GM18951 (cell line): ENCODE data around the gene ABI2.
"Not testable (repeated sequence)": the region's sequence is repeated elsewhere in the genome, so short reads cannot be mapped to it uniquely, and the experiment has no call there.

ENCODE experiments used
- POLR2A ChIP-seq: IDR thresholded peaks from 4 replicates; pipeline ENCODE4 v1.6.1; 2011; ENCODE audit warnings: mild to moderate bottlenecking; ENCODE audit not compliant: insufficient read length, insufficient read depth; ENCODE audit errors: extremely low read depth
- in situ Hi-C: fragments of 300-500 bp; cut with MboI; formaldehyde crosslinking; loops from one replicate; pipeline ENCODE4 v1.12.0; 2022; ENCODE audit warnings: low sequenced_read_pairs, mixed read lengths, inconsistent platforms; ENCODE audit not compliant: unreplicated experiment

ABI2 gene

DNA sequence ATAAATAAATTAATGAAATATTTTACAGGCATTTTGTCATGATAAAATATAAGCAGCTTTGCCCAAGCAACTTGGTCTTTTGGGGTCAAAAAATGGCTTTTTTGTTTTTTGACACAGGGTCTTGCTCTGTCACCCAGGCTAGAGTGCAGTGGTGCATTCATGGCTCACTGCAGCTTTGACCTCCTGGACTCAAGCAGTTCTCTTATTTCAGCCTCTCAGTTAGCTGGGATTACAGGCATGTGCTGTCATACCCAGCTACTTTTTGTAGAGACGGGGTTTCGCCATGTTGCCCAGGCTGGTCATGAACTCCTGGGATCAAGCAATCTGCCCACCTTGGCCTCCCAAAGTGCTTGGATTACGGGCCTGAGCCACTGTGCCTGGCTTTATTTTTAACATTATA, 51.0 kb downstream of the ABI2 start:
- in situ Hi-C loops, result no loop called here
- TF ChIP-seq POLR2A, result no peak

DNA sequence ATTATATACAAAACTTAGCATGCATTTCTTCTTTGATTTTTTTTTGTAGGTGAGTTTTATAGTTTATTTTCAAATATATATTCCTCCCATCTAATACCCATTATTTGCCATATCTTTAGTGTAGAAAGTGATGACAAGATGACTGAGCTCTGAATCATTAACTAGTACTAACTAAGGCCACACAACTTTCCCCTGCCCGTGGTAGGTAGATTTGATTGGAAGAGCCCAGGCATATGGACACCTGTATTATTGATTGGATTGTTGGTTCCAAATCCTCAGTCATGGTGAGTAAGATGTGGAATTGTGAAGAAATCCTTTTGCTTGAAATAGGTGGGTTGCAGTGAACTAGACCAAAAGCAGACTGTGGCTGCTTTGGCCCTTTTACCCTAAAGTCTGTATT, 54.8 kb downstream of the ABI2 start:
- no peak for TF ChIP-seq POLR2A
- in situ Hi-C loops, result no loop called here

DNA sequence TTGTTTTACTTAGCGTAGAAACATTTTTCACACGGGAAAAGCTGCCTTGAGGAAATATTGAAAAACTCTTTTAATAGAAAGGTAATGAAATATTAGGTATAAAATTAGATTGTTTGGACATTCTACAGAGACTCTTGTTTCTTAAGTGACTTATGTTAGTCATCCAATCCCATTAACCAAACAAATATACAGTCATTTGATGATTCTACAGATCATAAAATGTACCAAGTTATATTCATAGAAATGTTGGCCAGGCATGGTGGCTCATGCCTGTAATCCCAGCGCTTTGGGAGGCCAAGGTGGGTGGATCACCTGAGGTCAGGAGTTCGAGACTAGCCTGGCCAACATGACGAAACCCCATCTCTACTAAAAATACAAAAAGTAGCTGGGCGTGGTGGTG, 60.0 kb downstream of the ABI2 start:
- in situ Hi-C loops, result not testable (repeated sequence)

DNA sequence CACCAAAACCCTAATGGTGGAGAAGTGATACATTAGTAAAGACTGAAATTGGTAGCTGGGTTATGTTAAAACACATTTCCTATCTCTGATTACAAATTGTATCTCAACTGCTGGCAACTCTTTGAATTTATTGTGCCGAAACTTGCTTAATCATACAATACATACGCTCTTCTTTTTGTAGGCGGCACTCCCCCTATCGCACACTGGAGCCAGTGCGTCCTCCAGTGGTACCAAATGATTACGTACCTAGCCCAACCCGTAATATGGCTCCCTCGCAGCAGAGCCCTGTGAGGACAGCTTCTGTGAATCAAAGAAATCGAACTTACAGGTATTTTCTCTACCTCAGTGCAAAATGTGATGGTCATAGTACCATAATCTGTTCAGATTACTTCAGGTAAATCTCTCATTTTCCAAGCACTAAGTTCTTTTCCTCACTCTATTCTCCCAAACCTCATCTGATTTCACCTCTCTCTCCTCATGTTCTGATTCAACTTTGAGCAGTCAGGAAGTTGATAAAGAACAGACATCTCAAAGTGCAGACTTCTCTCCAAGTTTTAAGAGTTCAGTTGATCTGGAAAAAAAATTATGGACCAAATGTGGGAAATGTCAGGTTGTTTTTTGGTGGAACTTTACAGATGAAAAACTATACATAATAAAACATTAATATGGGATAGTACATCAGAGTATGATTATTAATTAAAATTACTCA, 66.5 kb downstream of the ABI2 start:
- no peak for TF ChIP-seq POLR2A
- in situ Hi-C loops, result no loop called here

DNA sequence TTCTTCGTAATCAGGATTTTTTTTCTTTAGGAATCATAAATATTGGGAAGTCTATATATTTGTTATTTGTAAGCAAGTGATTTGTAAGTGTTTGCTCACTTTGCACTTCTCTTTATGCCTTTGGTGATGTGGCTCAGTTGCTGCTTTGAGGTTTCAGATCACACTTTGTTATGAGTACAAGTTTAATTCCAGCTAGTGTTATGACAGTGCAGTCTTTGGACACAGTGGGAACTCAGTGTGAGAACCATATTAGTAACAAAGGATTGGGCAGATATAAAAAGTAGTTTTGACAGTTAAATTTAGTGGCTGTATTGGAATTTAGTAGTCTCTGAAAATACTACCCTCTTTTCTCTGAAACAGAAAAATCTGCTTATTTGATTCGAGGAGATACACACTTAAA, 67.7 kb downstream of the ABI2 start:
- in situ Hi-C loops, result no loop called here
- TF ChIP-seq POLR2A, result no peak

DNA sequence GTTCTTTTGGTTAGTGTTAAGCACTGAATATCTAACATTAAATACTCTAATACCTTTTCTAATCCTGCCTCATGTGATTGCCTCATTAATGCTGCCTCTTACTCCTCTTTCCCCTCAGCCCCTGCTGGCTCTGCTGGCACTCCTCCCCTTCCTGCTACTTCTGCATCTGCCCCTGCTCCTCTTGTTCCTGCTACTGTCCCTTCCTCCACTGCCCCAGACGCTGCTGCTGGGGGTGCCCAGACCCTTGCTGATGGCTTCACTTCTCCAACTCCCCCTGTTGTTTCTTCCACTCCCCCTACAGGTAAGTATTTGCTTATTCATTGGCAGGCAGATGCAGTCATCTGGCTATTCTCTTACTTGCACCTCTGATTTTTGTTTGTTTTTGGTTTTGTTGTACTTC, 68.5 kb downstream of the ABI2 start:
- in situ Hi-C loops, result no loop called here
- TF ChIP-seq POLR2A, result no peak

- in situ Hi-C loops, result no loop called here
These were observed 70.8 kb downstream of the ABI2 start for GRCh38 chr2:203399031-203399430.

GRCh38 chr2:203400805-203401585, 72.8 kb downstream of the ABI2 start:
- in situ Hi-C loops, result no loop called here
- no peak for TF ChIP-seq POLR2A

More at GRCh38 chr2:203399031-203399430, 70.8 kb downstream of the ABI2 start:
- no peak for TF ChIP-seq POLR2A

DNA sequence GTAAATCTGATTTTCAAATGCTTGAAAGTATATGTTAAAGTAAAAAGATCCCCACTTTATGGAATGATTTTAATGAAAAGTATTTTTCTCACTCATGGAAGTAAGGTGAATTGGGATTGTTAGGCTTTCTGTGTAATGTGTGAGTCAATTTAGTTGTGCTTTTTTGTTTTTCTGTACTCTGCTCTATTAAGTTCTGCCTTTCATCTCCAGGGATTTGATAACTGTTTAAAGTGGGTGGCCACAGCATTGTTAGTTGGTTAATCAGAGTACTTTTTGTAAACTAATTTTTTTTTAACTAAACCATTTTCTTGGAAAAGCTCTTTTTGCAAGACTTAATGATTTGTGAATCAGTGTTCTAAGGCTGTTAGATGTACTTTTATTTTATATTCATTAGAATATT, 76.8 kb downstream of the ABI2 start:
- no peak for TF ChIP-seq POLR2A
- in situ Hi-C loops, result no loop called here

- in situ Hi-C loops, result no loop called here
- TF ChIP-seq POLR2A, result no peak
These were observed 79.3 kb downstream of the ABI2 start for GRCh38 chr2:203407496-203407895.

- TF ChIP-seq POLR2A, result no peak
- in situ Hi-C loops, result no loop called here
These were observed 84.5 kb downstream of the ABI2 start for GRCh38 chr2:203412546-203413331.

DNA sequence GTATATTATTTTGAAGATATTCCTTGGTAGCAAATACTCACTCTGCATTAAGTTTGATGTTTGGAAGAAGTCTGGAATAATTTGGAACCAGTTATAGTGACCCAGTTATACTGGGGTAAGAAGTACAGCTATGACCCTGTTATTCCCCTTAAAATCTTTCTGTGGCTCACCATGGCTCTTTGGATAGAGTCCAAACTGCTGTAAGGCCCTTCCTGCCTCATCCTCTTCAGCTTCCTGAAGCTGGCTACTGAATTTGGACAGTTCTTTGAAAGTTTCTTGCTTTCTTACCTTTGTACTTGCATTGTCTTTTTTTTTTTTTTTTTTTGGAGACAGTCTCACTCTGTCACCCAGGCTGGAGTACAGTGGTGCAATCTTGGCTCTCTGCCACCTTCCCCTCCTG, 85.6 kb downstream of the ABI2 start:
- in situ Hi-C loops, result no loop called here
- no peak for TF ChIP-seq POLR2A

- no peak for TF ChIP-seq POLR2A
- in situ Hi-C loops, result no loop called here
These were observed 90.1 kb downstream of the ABI2 start for GRCh38 chr2:203418271-203418670.

DNA sequence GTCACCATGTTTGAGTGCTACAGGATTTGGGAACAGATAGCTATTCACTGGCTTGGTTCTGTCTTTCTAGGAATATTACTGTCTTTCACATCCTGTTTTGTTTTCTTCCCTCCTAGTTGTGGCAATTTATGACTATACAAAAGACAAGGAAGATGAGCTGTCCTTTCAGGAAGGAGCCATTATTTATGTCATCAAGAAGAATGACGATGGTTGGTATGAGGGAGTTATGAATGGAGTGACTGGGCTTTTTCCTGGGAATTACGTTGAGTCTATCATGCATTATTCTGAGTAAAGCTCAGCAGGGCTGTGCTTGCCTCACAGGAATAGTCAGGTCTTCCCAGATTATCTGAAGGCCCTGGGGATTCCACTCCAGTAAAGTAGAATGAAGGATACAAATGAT, 98.9 kb downstream of the ABI2 start:
- TF ChIP-seq POLR2A, result no peak
- in situ Hi-C loops, result no loop called here

GRCh38 chr2:203429643-203430042, 101.4 kb downstream of the ABI2 start:
- in situ Hi-C loops, result not testable (repeated sequence)
